ENCODE measurements around the gene EXTL1. TPM values are rescaled to one million over a fixed set of nuclear protein-coding genes. Genes with fewer than 3 reads are reported as not detected.
"Not testable (repeated sequence)": the region's sequence is repeated elsewhere in the genome, so short reads cannot be mapped to it uniquely, and the experiment has no call there.

EXTL1 gene
- total RNA-seq = not detected

- Mint-ChIP-seq H3K36me3 (ENCODE audit: low read depth) (no peaks in the 10 kb centered on the region), H3K27me3 (ENCODE audit: low read depth) (no peaks in the 10 kb centered on the region), H3K9me3 (no peaks in the 10 kb centered on the region), H3K27ac (no peak within 1 kb of the TSS), H3K4me1 (ENCODE audit: low read depth) (no peaks in the 10 kb centered on the region), H3K4me3 (no peak within 1 kb of the TSS)
- CTCF ChIA-PET = interaction anchor here (0.6 kb wide), 1 partner anchor 12 kb away, joined by 3 read pairs; no protein-coding TSS in a partner anchor
- intact Hi-C loops (cut with micrococcal nuclease) = no loop called here
- DNase-seq = no peak
Measured at GRCh38 chr1:26021647-26022403, at the start of gene EXTL1. Gene EXTL1 (plus strand): TSS chr1:26021775. CDS start chr1:26022647, 872 bp downstream.

GRCh38 chr1:25971811-25972180 lies 49.8 kb upstream of the EXTL1 start:
- H3K4me3 Mint-ChIP-seq = no peak overlapping the region
- no peak for DNase-seq
- peak overlapping the region; percentile 89 for H3K27ac Mint-ChIP-seq
- intact Hi-C loops (cut with micrococcal nuclease) = loop anchor here (1.0 kb wide), 3 partner anchors 19 to 65 kb away; partner anchors contain the start of genes PAFAH2 and STMN1
- H3K27me3 Mint-ChIP-seq (ENCODE audit: low read depth) = no peaks in the 10 kb centered on the region
- peaks cover 31% of the 10 kb centered on the region for H3K4me1 Mint-ChIP-seq (ENCODE audit: low read depth)
- no peaks in the 10 kb centered on the region for H3K9me3 Mint-ChIP-seq
- peaks cover 30% of the 10 kb centered on the region for H3K36me3 Mint-ChIP-seq (ENCODE audit: low read depth)
- CTCF ChIA-PET = interaction anchor here (1.0 to 2.1 kb wide), 5 partner anchors 8 to 76 kb away, joined by 3 to 8 read pairs (median 3); no protein-coding TSS in a partner anchor

- no peak for DNase-seq
- Mint-ChIP-seq H3K4me3 (no peak overlapping the region), H3K27ac (no peak overlapping the region), H3K27me3 (ENCODE audit: low read depth) (no peaks in the 10 kb centered on the region), H3K9me3 (no peaks in the 10 kb centered on the region), H3K36me3 (ENCODE audit: low read depth) (peaks cover 21% of the 10 kb centered on the region), H3K4me1 (ENCODE audit: low read depth) (peaks cover 24% of the 10 kb centered on the region)
- CTCF ChIA-PET = no interaction called here
- intact Hi-C loops (cut with micrococcal nuclease) = no loop called here
Measured at GRCh38 chr1:25973610-25974321, 47.8 kb upstream of the EXTL1 start.

GRCh38 chr1:25977801-25978200 lies 43.8 kb upstream of the EXTL1 start:
- Mint-ChIP-seq H3K4me1 (ENCODE audit: low read depth) (peaks cover under 1% of the 10 kb centered on the region), H3K36me3 (ENCODE audit: low read depth) (peaks cover 27% of the 10 kb centered on the region), H3K27ac (peak overlapping the region; percentile 26), H3K9me3 (no peaks in the 10 kb centered on the region), H3K27me3 (ENCODE audit: low read depth) (no peaks in the 10 kb centered on the region), H3K4me3 (no peak overlapping the region)
- intact Hi-C loops (cut with micrococcal nuclease) = no loop called here
- DNase-seq = no peak
- CTCF ChIA-PET = no interaction called here

GRCh38 chr1:25978403-25978802 lies 43.2 kb upstream of the EXTL1 start:
- DNase-seq = no peak
- CTCF ChIA-PET = no interaction called here
- H3K36me3 Mint-ChIP-seq (ENCODE audit: low read depth) = peaks cover 29% of the 10 kb centered on the region
- no peak overlapping the region for H3K27ac Mint-ChIP-seq
- no peaks in the 10 kb centered on the region for H3K9me3 Mint-ChIP-seq
- H3K27me3 Mint-ChIP-seq (ENCODE audit: low read depth) = no peaks in the 10 kb centered on the region
- intact Hi-C loops (cut with micrococcal nuclease) = no loop called here
- no peak overlapping the region for H3K4me3 Mint-ChIP-seq
- no peaks in the 10 kb centered on the region for H3K4me1 Mint-ChIP-seq (ENCODE audit: low read depth)

GRCh38 chr1:25979210-25979609 lies 42.4 kb upstream of the EXTL1 start:
- Mint-ChIP-seq H3K27me3 (ENCODE audit: low read depth) (no peaks in the 10 kb centered on the region), H3K36me3 (ENCODE audit: low read depth) (peaks cover 26% of the 10 kb centered on the region), H3K4me1 (ENCODE audit: low read depth) (no peaks in the 10 kb centered on the region), H3K9me3 (no peaks in the 10 kb centered on the region), H3K27ac (no peak overlapping the region), H3K4me3 (no peak overlapping the region)
- DNase-seq = no peak
- intact Hi-C loops (cut with micrococcal nuclease) = no loop called here
- CTCF ChIA-PET = interaction anchor here (0.8 to 0.9 kb wide), 2 partner anchors 10 to 84 kb away, joined by 3 to 4 read pairs; no protein-coding TSS in a partner anchor

- DNase-seq = no peak
- peaks cover 31% of the 10 kb centered on the region for H3K4me1 Mint-ChIP-seq (ENCODE audit: low read depth)
- no peaks in the 10 kb centered on the region for H3K9me3 Mint-ChIP-seq
- no peaks in the 10 kb centered on the region for H3K27me3 Mint-ChIP-seq (ENCODE audit: low read depth)
- CTCF ChIA-PET = no interaction called here
- intact Hi-C loops (cut with micrococcal nuclease) = no loop called here
- no peak overlapping the region for H3K27ac Mint-ChIP-seq
- H3K36me3 Mint-ChIP-seq (ENCODE audit: low read depth) = peaks cover 30% of the 10 kb centered on the region
- H3K4me3 Mint-ChIP-seq = no peak overlapping the region
Measured at GRCh38 chr1:25985171-25985570, 36.4 kb upstream of the EXTL1 start.

GRCh38 chr1:25985670-25986069 lies 35.9 kb upstream of the EXTL1 start:
- no peaks in the 10 kb centered on the region for H3K27me3 Mint-ChIP-seq (ENCODE audit: low read depth)
- no peak for DNase-seq
- H3K9me3 Mint-ChIP-seq = no peaks in the 10 kb centered on the region
- H3K36me3 Mint-ChIP-seq (ENCODE audit: low read depth) = peaks cover 30% of the 10 kb centered on the region
- intact Hi-C loops (cut with micrococcal nuclease) = no loop called here
- peaks cover 31% of the 10 kb centered on the region for H3K4me1 Mint-ChIP-seq (ENCODE audit: low read depth)
- CTCF ChIA-PET = no interaction called here
- H3K4me3 Mint-ChIP-seq = no peak overlapping the region
- H3K27ac Mint-ChIP-seq = peak overlapping the region; percentile 10

GRCh38 chr1:25986773-25987172 lies 34.8 kb upstream of the EXTL1 start:
- CTCF ChIA-PET = interaction anchor here (0.5 to 3.7 kb wide), 3 partner anchors 11 to 121 kb away, joined by 3 to 15 read pairs (median 15); partner anchors contain the start of gene PAFAH2
- DNase-seq; intact Hi-C loops (cut with micrococcal nuclease); H3K9me3 Mint-ChIP-seq; H3K27ac Mint-ChIP-seq; H3K27me3 Mint-ChIP-seq (ENCODE audit: low read depth); H3K4me3 Mint-ChIP-seq: not testable (repeated sequence)
- Mint-ChIP-seq H3K4me1 (ENCODE audit: low read depth) (peaks cover 36% of the 10 kb centered on the region), H3K36me3 (ENCODE audit: low read depth) (peaks cover 27% of the 10 kb centered on the region)

- CTCF ChIA-PET = interaction anchor here (0.9 to 3.7 kb wide), 4 partner anchors 9 to 166 kb away, joined by 3 to 15 read pairs (median 9); partner anchors contain the start of gene PAFAH2
- Mint-ChIP-seq H3K9me3 (no peaks in the 10 kb centered on the region), H3K4me3 (no peak overlapping the region), H3K4me1 (ENCODE audit: low read depth) (peaks cover 47% of the 10 kb centered on the region), H3K27me3 (ENCODE audit: low read depth) (no peaks in the 10 kb centered on the region), H3K27ac (no peak overlapping the region), H3K36me3 (ENCODE audit: low read depth) (peaks cover 19% of the 10 kb centered on the region)
- intact Hi-C loops (cut with micrococcal nuclease) = no loop called here
- DNase-seq = no peak
Measured at GRCh38 chr1:25987951-25988350, 33.6 kb upstream of the EXTL1 start.

GRCh38 chr1:25989440-25990234 lies 31.9 kb upstream of the EXTL1 start:
- Mint-ChIP-seq H3K36me3 (ENCODE audit: low read depth) (peaks cover 15% of the 10 kb centered on the region), H3K4me3 (peak overlapping the region; percentile 73), H3K9me3 (no peaks in the 10 kb centered on the region), H3K4me1 (ENCODE audit: low read depth) (peaks cover 56% of the 10 kb centered on the region), H3K27me3 (ENCODE audit: low read depth) (no peaks in the 10 kb centered on the region), H3K27ac (peak overlapping the region; percentile 82)
- CTCF ChIA-PET = interaction anchor here (0.9 to 3.7 kb wide), 8 partner anchors 8 to 94 kb away, joined by 3 to 30 read pairs (median 4); partner anchors contain the start of gene PAFAH2
- intact Hi-C loops (cut with micrococcal nuclease) = loop anchor here (1.0 to 10.0 kb wide), 3 partner anchors 9 to 745 kb away; partner anchors contain the start of genes PAFAH2 and RSRP1
- DNase-seq = no peak

GRCh38 chr1:25990251-25990650 lies 31.3 kb upstream of the EXTL1 start:
- H3K9me3 Mint-ChIP-seq = no peaks in the 10 kb centered on the region
- no peaks in the 10 kb centered on the region for H3K27me3 Mint-ChIP-seq (ENCODE audit: low read depth)
- peak overlapping the region; percentile 73 for H3K4me3 Mint-ChIP-seq
- CTCF ChIA-PET = interaction anchor here (1.0 to 2.7 kb wide), 6 partner anchors 10 to 95 kb away, joined by 3 to 30 read pairs (median 3); no protein-coding TSS in a partner anchor
- peak overlapping the region; percentile 82 for H3K27ac Mint-ChIP-seq
- peaks cover 56% of the 10 kb centered on the region for H3K4me1 Mint-ChIP-seq (ENCODE audit: low read depth)
- no peak for DNase-seq
- peaks cover 15% of the 10 kb centered on the region for H3K36me3 Mint-ChIP-seq (ENCODE audit: low read depth)
- intact Hi-C loops (cut with micrococcal nuclease) = loop anchor here (1.0 to 10.0 kb wide), 3 partner anchors 8 to 745 kb away; partner anchors contain the start of genes PAFAH2 and RSRP1
